ENCODE results near the gene CSNK2A2.

CSNK2A2 gene

GRCh38 chr16:58177353-58177710 is 20.6 kb downstream of the CSNK2A2 start:
- peak; percentile 43 to 44 for DNase-seq
- peak overlapping the region; percentile 57 to 59 for H3K4me3 Mint-ChIP-seq
- H3K4me1 Mint-ChIP-seq = peaks cover 72% of the 10 kb centered on the region
- no peaks in the 10 kb centered on the region for H3K27me3 Mint-ChIP-seq
- ATAC-seq = peak; percentile 94
- no peaks in the 10 kb centered on the region for H3K9me3 Mint-ChIP-seq
- peak overlapping the region; percentile 92 for H3K27ac Mint-ChIP-seq

DNA sequence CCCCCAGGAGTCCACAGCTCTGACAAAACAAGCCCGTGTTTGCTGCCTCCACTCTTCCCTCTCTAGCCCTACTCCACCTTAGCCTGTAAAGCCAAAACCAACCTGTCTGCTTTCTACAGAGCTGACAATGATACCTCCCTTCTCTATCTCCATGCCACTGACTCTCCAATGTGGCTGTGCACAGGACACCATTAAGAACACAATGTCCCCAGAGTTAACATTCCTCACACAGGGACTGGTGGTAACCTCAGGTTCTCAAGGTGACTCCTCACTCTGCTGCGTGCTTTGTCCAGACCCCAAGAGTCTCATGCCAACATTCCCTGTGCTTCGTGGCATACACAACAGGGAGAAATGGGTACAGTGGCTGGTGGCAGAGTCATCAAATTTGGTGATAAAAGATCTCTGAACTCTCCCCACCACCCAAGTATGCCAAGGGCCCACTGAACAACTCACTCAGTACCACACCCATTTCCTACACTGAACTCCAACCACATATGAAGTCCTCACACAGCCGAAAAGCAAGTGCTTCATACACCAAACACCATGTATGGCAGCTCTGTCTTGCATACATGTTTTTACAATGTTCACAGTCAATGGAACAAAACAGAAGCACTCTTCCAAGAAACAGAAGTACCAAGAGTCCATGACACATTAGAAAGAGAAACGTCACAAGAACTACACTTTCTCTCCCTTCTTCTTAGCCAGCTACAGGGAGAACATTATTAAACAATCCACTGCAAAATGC is 21.1 kb downstream of the CSNK2A2 start:
- no peaks in the 10 kb centered on the region for H3K9me3 Mint-ChIP-seq
- H3K27me3 Mint-ChIP-seq = no peaks in the 10 kb centered on the region
- peak overlapping the region; percentile 57 to 59 for H3K4me3 Mint-ChIP-seq
- ATAC-seq (peak; percentile 87), DNase-seq (peak in 1 of 2 donors; percentile 19)
- peaks cover 69% of the 10 kb centered on the region for H3K4me1 Mint-ChIP-seq
- H3K27ac Mint-ChIP-seq = peak overlapping the region; percentile 92

DNA sequence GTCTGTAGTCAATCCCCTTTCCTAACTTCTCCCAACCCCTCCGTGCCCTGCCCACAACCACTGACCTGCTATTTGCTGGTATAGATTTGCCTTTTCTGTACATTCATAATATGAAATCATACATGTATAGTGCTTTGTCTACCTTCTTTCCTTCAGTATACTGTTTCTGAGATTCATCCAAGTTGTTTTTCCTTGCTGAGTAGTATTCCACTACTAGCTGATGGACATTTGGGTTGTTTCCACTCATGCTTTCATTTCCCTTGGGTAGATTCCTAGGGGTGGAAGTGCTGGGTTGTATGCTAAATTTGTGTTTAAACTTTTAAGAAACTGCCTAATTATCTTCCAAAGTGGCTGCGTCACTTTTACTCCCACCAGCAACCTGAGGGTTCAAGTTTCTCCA is 27.7 kb downstream of the CSNK2A2 start:
- Mint-ChIP-seq H3K4me1 (peaks cover 11% of the 10 kb centered on the region), H3K9me3 (no peaks in the 10 kb centered on the region), H3K27ac (peak overlapping the region in 1 of 2 donors; percentile 52), H3K27me3 (no peaks in the 10 kb centered on the region), H3K4me3 (no peak overlapping the region)
- ATAC-seq (no peak), DNase-seq (no peak)

GRCh38 chr16:58160855-58161254 is 37.1 kb downstream of the CSNK2A2 start:
- Mint-ChIP-seq H3K27ac (peak overlapping the region in 1 of 2 donors; percentile 74), H3K27me3 (no peaks in the 10 kb centered on the region), H3K4me1 (peaks cover 4% of the 10 kb centered on the region), H3K4me3 (no peak overlapping the region), H3K9me3 (no peaks in the 10 kb centered on the region)
- no peak for DNase-seq
- no peak for ATAC-seq

DNA sequence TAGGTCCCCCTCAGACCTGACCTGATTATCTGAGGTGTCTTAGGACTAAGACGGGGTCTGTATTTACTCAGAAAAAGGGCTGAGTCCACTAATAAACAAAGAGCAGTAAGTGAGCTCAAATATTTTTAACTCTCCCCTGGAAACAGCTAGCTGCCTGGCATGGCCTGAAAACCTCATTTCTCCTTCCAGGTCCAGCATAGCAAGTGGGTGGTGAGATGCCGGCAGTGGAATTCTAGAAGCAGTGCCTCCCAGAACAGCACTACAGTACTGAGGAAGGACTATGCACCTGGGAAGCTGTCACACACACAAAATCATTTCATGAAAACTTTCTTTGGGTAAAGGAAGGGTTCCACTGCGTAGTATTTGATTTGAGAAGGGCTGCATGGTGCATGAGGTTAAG is 39.2 kb downstream of the CSNK2A2 start:
- Mint-ChIP-seq H3K4me1 (peaks cover 7% of the 10 kb centered on the region), H3K4me3 (no peak overlapping the region), H3K27ac (peak overlapping the region in 1 of 2 donors; percentile 27), H3K9me3 (no peaks in the 10 kb centered on the region), H3K27me3 (no peaks in the 10 kb centered on the region)
- ATAC-seq = no peak
- DNase-seq = no peak

- ATAC-seq (no peak), DNase-seq (no peak)
- no peak overlapping the region for H3K27ac Mint-ChIP-seq
- H3K27me3 Mint-ChIP-seq = no peaks in the 10 kb centered on the region
- no peaks in the 10 kb centered on the region for H3K9me3 Mint-ChIP-seq
- peaks cover 7% of the 10 kb centered on the region for H3K4me1 Mint-ChIP-seq
- H3K4me3 Mint-ChIP-seq = no peak overlapping the region
Measured at GRCh38 chr16:58157951-58158540, 39.9 kb downstream of the CSNK2A2 start.

DNA sequence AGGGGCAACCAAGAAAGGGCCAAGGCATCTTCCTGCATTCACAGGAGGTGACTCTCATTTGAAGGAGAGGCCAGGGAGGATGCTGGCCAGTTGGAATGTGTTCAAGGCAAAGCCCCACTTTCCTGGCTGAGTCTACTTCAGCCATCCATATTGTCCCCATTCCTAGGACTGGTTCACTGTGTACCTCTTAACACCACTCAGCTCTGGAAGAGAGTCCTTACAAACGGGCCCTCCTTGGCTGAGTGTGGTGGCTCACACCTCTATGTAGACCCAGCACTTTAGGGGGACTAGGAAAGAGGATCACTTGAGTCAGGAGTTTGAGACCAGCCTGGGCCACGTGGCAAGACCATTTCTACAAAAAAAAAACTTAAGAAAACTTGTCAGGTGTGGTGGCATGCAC is 40.7 kb downstream of the CSNK2A2 start:
- DNase-seq = no peak
- Mint-ChIP-seq H3K27me3 (no peaks in the 10 kb centered on the region), H3K27ac (no peak overlapping the region), H3K9me3 (no peaks in the 10 kb centered on the region), H3K4me3 (no peak overlapping the region), H3K4me1 (peaks cover 7% of the 10 kb centered on the region)
- no peak for ATAC-seq

- H3K4me3 Mint-ChIP-seq = no peak overlapping the region
- H3K4me1 Mint-ChIP-seq = peaks cover 7% of the 10 kb centered on the region
- H3K9me3 Mint-ChIP-seq = no peaks in the 10 kb centered on the region
- no peak overlapping the region for H3K27ac Mint-ChIP-seq
- DNase-seq = no peak
- ATAC-seq = peak; percentile 64
- H3K27me3 Mint-ChIP-seq = no peaks in the 10 kb centered on the region
Measured at GRCh38 chr16:58155839-58156238, 42.1 kb downstream of the CSNK2A2 start.

DNA sequence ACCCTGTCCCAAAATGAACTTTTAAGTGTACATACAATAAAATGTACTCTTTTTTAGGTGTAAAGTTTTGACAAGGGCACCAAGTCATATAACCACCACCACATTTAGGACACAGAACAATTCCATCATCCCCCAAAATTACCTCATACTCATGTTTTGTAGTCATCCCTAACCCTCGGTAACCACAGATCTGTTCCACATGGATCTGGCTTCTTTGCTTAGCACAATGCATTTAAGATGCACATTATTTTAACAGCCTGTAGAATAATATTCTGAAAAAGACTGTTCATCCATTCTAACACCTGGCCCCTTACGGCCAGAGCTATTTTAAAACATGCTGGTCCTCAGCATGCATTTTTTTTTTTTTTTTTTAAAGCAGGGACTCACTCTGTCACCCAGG is 43.6 kb downstream of the CSNK2A2 start:
- ATAC-seq (no peak), DNase-seq (no peak)
- H3K4me3 Mint-ChIP-seq = no peak overlapping the region
- H3K4me1 Mint-ChIP-seq = peaks cover 7% of the 10 kb centered on the region
- no peaks in the 10 kb centered on the region for H3K9me3 Mint-ChIP-seq
- peak overlapping the region in 1 of 2 donors; percentile 59 for H3K27ac Mint-ChIP-seq
- no peaks in the 10 kb centered on the region for H3K27me3 Mint-ChIP-seq

DNA sequence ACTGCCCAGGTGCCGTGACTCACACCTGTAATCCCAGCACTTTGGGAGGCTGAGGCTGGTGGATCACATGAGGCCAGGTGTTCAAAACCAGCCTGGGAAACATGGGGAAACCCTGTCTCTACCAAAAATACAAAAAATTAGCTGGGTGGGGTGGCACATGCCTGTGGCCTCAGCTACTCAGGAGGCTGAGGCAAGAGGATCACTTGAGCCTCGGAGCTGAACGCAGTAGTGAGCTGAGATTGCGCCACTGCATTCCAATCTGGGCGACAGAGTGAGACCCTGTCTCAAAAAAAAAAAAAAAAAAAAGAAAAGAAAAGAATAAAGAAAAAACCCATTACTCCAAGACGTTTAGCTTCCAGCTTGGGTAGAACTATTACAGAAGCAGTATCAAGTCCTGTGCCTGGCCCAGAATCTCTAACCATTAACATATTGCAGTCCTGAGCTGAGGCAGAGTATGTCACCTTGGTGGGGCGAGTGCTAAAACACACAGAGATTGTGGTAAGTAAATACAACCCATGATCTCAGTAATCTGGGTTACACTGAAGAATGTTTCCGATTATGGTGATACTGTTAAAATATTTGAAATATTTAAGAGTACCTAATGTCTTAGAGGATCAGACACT is 45.5 kb downstream of the CSNK2A2 start:
- DNase-seq = no peak
- no peak for ATAC-seq
- no peak overlapping the region for H3K27ac Mint-ChIP-seq
- H3K4me1 Mint-ChIP-seq = peaks cover 7% of the 10 kb centered on the region
- no peaks in the 10 kb centered on the region for H3K9me3 Mint-ChIP-seq
- H3K4me3 Mint-ChIP-seq = no peak overlapping the region
- H3K27me3 Mint-ChIP-seq = no peaks in the 10 kb centered on the region

DNA sequence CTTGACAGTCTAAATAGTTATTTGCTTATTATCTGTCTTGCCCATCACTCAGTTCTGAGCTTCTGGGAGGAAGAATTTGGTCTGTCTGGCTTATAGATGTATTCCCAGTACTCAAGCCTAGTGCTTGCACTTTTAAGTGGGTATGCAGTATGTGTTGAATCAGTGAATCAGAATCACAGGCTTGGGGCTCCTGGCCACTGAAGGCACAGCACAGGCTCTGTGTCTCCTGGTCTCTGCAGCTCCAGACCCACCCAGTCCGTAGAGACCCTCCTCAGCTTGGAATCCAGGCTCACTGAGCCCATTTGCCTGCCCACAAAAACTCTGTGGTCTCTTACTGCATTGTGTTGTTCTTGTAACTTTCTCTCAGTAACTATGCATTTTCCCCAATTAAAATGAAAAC is 49.4 kb downstream of the CSNK2A2 start:
- DNase-seq (no peak), ATAC-seq (no peak)
- H3K27me3 Mint-ChIP-seq = no peaks in the 10 kb centered on the region
- no peaks in the 10 kb centered on the region for H3K4me1 Mint-ChIP-seq
- H3K4me3 Mint-ChIP-seq = no peak overlapping the region
- no peak overlapping the region for H3K27ac Mint-ChIP-seq
- H3K9me3 Mint-ChIP-seq = no peaks in the 10 kb centered on the region

DNA sequence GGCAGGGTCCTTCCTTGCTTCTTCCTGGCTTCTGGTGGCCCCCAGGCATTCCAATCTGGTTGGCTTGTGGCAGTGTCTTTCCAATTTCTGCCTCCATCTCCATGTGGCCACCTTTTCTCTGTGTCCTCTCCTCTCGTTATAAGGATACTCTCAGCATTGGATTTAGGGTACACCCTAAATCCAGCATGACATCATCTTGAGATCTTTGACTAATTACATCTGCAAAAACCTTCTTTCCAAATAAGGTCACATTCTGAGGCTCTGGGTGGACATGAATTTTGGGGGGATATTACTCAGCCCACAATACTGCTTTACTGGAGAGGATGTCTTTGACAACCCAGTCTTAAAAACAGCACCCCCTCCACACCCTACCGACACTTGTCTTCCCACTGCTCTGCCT is 49.8 kb downstream of the CSNK2A2 start:
- no peaks in the 10 kb centered on the region for H3K9me3 Mint-ChIP-seq
- no peaks in the 10 kb centered on the region for H3K27me3 Mint-ChIP-seq
- H3K27ac Mint-ChIP-seq = no peak overlapping the region
- ATAC-seq = no peak
- no peak for DNase-seq
- H3K4me3 Mint-ChIP-seq = no peak overlapping the region
- no peaks in the 10 kb centered on the region for H3K4me1 Mint-ChIP-seq

DNA sequence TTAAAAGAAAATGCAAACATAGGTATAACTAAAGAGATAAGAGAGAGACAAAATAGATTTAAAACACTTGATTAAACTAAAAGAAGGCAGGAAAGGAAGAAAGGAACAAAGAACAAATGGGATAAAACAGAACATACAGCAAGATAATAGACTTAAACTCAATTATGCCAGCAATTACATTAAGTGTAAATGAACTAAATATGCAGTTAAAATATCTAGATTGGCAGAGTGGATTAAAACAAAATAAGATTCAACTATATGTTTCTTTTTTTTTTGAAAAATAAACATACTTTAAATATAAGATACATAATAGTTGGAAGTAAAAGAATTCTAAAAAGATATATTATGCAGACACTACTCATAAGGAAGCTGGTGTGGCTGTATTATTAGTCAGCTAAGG is 59.1 kb downstream of the CSNK2A2 start:
- Mint-ChIP-seq H3K4me1 (no peaks in the 10 kb centered on the region), H3K9me3 (peaks cover 14 to 25% of the 10 kb centered on the region in 2 donors)

DNA sequence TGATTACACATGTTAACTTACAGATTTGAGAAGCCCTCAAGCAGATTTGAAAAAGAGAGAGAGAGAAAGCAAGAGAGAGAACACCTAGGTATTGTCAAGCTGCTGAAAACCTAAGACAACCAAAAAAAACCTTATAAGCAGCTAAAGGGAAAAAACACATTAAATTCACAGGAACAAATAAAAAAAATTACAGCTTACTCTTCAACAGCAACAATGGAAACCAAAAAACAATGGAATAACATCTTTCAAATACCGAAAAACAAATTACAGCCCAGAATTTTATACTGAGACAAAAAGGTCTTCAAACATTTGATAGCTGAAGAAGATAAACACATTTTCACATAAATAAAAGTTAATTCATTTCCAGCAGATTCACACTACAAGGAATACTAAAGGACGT is 60.3 kb downstream of the CSNK2A2 start:
- Mint-ChIP-seq H3K4me3 (no peak overlapping the region), H3K4me1 (no peaks in the 10 kb centered on the region), H3K27me3 (no peaks in the 10 kb centered on the region), H3K9me3 (peaks cover 14 to 25% of the 10 kb centered on the region in 2 donors), H3K27ac (no peak overlapping the region)
- no peak for ATAC-seq
- DNase-seq = no peak

More for the DNA sequence above, 59.1 kb downstream of the CSNK2A2 start:
- H3K27me3 Mint-ChIP-seq = no peaks in the 10 kb centered on the region
- H3K27ac Mint-ChIP-seq = no peak overlapping the region
- DNase-seq (no peak), ATAC-seq (no peak)
- no peak overlapping the region for H3K4me3 Mint-ChIP-seq

DNA sequence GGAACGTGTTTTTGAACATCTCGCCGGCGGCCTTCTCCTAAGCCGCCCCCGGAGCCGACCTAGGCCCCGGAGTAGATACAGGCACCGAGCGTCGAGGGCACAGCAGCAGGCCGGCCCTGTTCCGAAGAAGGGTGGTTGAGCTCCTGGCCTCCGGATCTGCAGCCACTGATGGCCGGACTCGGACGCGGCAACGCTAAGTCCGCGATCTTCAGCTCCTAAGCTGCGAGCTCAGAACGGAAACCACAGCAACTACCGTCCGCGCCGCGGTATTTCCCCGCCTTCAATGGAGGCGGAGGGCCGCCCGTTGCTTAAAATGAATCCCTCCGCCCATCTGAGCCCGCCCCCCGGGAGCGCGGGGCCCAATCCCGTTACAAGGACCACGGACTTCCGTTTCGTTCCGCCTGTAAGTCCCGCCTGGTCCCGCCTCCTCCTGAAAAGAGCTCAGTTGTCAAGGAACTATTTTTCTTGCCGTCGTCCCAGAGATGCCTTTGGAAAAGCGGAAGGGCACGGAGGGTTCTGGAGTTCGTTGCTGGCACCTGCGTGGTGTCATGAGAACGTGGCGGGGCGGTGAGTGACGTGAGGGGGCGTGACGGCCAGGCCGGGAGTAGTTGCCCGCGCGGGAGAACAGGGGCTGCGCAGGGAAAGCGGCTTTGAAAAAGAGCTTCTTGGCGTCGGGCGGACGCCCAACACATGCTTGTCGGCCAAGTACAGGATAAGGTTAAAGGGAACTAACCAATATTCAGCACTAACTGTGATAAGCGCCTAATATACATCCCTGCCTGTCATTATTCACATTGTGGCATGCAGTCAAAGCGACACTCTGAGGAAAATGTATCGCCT is 68.6 kb downstream of the CSNK2A2 start, which contains the start of gene CFAP20:
CFAP20 (minus strand) TSS at position 285 of the 840 bp plus-strand sequence; CDS start at position 19, 266 bp downstream.
- Mint-ChIP-seq H3K9me3 (no peaks in the 10 kb centered on the region), H3K4me1 (peaks cover 38% of the 10 kb centered on the region), H3K27ac (peak within 1 kb of the TSS; percentile 98), H3K4me3 (peak within 1 kb of the TSS; percentile 92 to 94), H3K27me3 (no peaks in the 10 kb centered on the region)
- DNase-seq (peak; percentile 95 to 98), ATAC-seq (peak; percentile 94)
